MCF 10A (cell line): ENCODE data around the gene GPATCH11. TPM values are rescaled to one million over a fixed set of nuclear protein-coding genes. Genes with fewer than 3 reads are reported as not detected.

Experiments used
- Bru-seq: library from RNA; stranded (reverse); fragments of 400-500 nt; gene quantifications from one replicate; lab custom pipeline; 2021; lab: Mats Ljungman, UMichigan
- BruChase-seq, 2 experiments: library from RNA; stranded (reverse); fragments of 400-500 nt; gene quantifications; one replicate each; lab custom pipeline; 2021; lab: Mats Ljungman, UMichigan
- BruUV-seq: library from RNA; stranded (reverse); fragments of 400-500 nt; replicated peaks from 2 replicates; lab custom pipeline; 2021; lab: Mats Ljungman, UMichigan
- CTCF ChIA-PET: fragments of 300-600 bp; sonication (Branson Sonifier 250); formaldehyde crosslinking; extraction: SDS; loops from one replicate; lab custom pipeline; 2021; ENCODE audit warnings: antibody characterized with exemption, inconsistent platforms; lab: Yijun Ruan, JAX
- POLR2A ChIA-PET: fragments of 300-600, 350-650 bp; sonication (Branson Sonifier 250); formaldehyde crosslinking; extraction: SDS; loops from one replicate; lab custom pipeline; 2020; ENCODE audit warnings: antibody characterized with exemption, inconsistent platforms; lab: Yijun Ruan, JAX
- DNase-seq: peaks from one replicate; pipeline ENCODE4 v3.0.0-alpha.2; 2018; ENCODE audit not compliant: unreplicated experiment
- H3K27ac Mint-ChIP-seq: one replicate; pipeline ENCODE4 v1.8.0; 2022; ENCODE audit warnings: mild to moderate bottlenecking, low read depth, mixed read lengths; ENCODE audit not compliant: unreplicated experiment
- H3K27me3 Mint-ChIP-seq: one replicate; pipeline ENCODE4 v1.8.0; 2022; ENCODE audit warnings: mixed read lengths; ENCODE audit not compliant: insufficient read depth, unreplicated experiment
- H3K36me3 Mint-ChIP-seq: one replicate; pipeline ENCODE4 v1.8.0; 2022; ENCODE audit warnings: mild to moderate bottlenecking, moderate library complexity, mixed read lengths; ENCODE audit not compliant: insufficient read depth, unreplicated experiment
- H3K4me1 Mint-ChIP-seq: one replicate; pipeline ENCODE4 v1.8.0; 2022; ENCODE audit warnings: mixed read lengths; ENCODE audit not compliant: insufficient read depth, unreplicated experiment
- H3K4me3 Mint-ChIP-seq: one replicate; pipeline ENCODE4 v1.8.0; 2022; ENCODE audit warnings: mild to moderate bottlenecking, moderate library complexity, mixed read lengths; ENCODE audit not compliant: unreplicated experiment
- H3K9me3 Mint-ChIP-seq: one replicate; pipeline ENCODE4 v1.8.0; 2022; ENCODE audit warnings: mixed read lengths; ENCODE audit not compliant: unreplicated experiment
- CTCF ChIP-seq: fragments of 200-600 bp; IDR thresholded peaks from one replicate; pipeline ENCODE4 v1.8.0; 2022; ENCODE audit warnings: antibody characterized with exemption, mild to moderate bottlenecking; ENCODE audit not compliant: unreplicated experiment
- intact Hi-C: fragments of 100-400 bp; cut with micrococcal nuclease; formaldehyde crosslinking; loops from 2 replicates; pipeline ENCODE4 v1.14.1; 2022
- long read RNA-seq: library from polyadenylated mRNA; stranded (forward); transcript quantifications from one replicate; pipeline ENCODE4 v2.0.0, GENCODE V29; 2022
- total RNA-seq: library from RNA; stranded (reverse); gene quantifications from 2 replicates; pipeline ENCODE4 v1.2.3, GENCODE V29; 2022

The GPATCH11 gene
- total RNA-seq (5.5 and 5.9 TPM in 2 replicates), Bru-seq, nascent RNA (percentile 56 among the genes with signal in this experiment), BruChase-seq, experiment 1, labeled RNA remaining after a 6-hour chase (percentile 82 among the genes with signal in this experiment), BruChase-seq, experiment 2, labeled RNA remaining after a 2-hour chase (percentile 75 among the genes with signal in this experiment)
- long read RNA-seq, transcript GPATCH11-202 (9 exons, 3,906 nt): major isoform, 22 of 25 reads
- long read RNA-seq, partial matches to known transcripts: 0 of 25 reads
- long read RNA-seq, other reads (novel, unspliced or antisense): 2 of 25 reads

GRCh38 chr2:37083873-37084794 is at the start of gene GPATCH11, which contains the start of gene HEATR5B:
Gene GPATCH11, plus strand, starts transcription at chr2:37084518. Its CDS starts 3,864 bp downstream, at chr2:37088382.
Gene HEATR5B, minus strand, starts transcription at chr2:37084372. Its CDS starts 958 bp downstream, at chr2:37083414.
- Mint-ChIP-seq H3K36me3 (peaks cover 25% of the 10 kb centered on the region), H3K27ac (no peak within 1 kb of the TSS), H3K27me3 (no peaks in the 10 kb centered on the region), H3K4me1 (peaks cover 30% of the 10 kb centered on the region), H3K9me3 (no peaks in the 10 kb centered on the region), H3K4me3 (no peak within 1 kb of the TSS)
- CTCF ChIA-PET: interaction anchor here (0.7 kb wide), 1 partner anchor 53 kb away, joined by 3 read pairs; no protein-coding TSS in a partner anchor
- no peak for TF ChIP-seq CTCF
- POLR2A ChIA-PET: interaction anchor here (0.6 to 2.9 kb wide), 19 partner anchors 8 to 1518 kb away, joined by 3 to 17 read pairs (median 5); partner anchors contain the start of genes CEBPZ, CEBPZOS, EIF2AK2 and NDUFAF7
- BruUV-seq: TSS peak; percentile 35
- peak; percentile 97 for DNase-seq
- intact Hi-C loops: no loop called here

- no peak overlapping the region for H3K27ac Mint-ChIP-seq
- POLR2A ChIA-PET: interaction anchor here (0.6 kb wide), 1 partner anchor 103 kb away, joined by 4 read pairs; no protein-coding TSS in a partner anchor
- no TSS peak for BruUV-seq
- no peaks in the 10 kb centered on the region for H3K4me1 Mint-ChIP-seq
- H3K27me3 Mint-ChIP-seq: no peaks in the 10 kb centered on the region
- TF ChIP-seq CTCF: no peak
- intact Hi-C loops: no loop called here
- peaks cover 44% of the 10 kb centered on the region for H3K36me3 Mint-ChIP-seq
- CTCF ChIA-PET: interaction anchor here (0.6 to 1.1 kb wide), 4 partner anchors 10 to 638 kb away, joined by 3 to 5 read pairs (median 4); no protein-coding TSS in a partner anchor
- no peak for DNase-seq
- H3K9me3 Mint-ChIP-seq: no peaks in the 10 kb centered on the region
- H3K4me3 Mint-ChIP-seq: no peak overlapping the region
Observed at GRCh38 chr2:37037771-37038170, 46.5 kb upstream of the GPATCH11 start.

GRCh38 chr2:37039580-37039979 is 44.7 kb upstream of the GPATCH11 start:
- no TSS peak for BruUV-seq
- CTCF ChIA-PET: no interaction called here
- H3K27me3 Mint-ChIP-seq: no peaks in the 10 kb centered on the region

More at GRCh38 chr2:37039580-37039979, 44.7 kb upstream of the GPATCH11 start:
- H3K4me1 Mint-ChIP-seq: no peaks in the 10 kb centered on the region
- peaks cover 51% of the 10 kb centered on the region for H3K36me3 Mint-ChIP-seq
- POLR2A ChIA-PET: interaction anchor here (1.1 kb wide), 1 partner anchor 11 kb away, joined by 3 read pairs; no protein-coding TSS in a partner anchor
- no peaks in the 10 kb centered on the region for H3K9me3 Mint-ChIP-seq
- no peak for DNase-seq
- intact Hi-C loops: no loop called here
- no peak overlapping the region for H3K27ac Mint-ChIP-seq
- no peak for TF ChIP-seq CTCF
- H3K4me3 Mint-ChIP-seq: no peak overlapping the region
